ENCODE measurements around the gene FAM83B.
"Not testable (repeated sequence)": the region's sequence is repeated elsewhere in the genome, so short reads cannot be mapped to it uniquely, and the experiment has no call there.

The FAM83B gene

GRCh38 chr6:54971825-54972224, 125.3 kb downstream of the FAM83B start:
- DNase-seq (ENCODE audit: low spot score), result no peak
- no peak for FAIRE-seq

- not testable (repeated sequence) for FAIRE-seq; DNase-seq (ENCODE audit: low spot score)
These were observed 132.6 kb downstream of the FAM83B start for GRCh38 chr6:54979161-54979560.

DNA sequence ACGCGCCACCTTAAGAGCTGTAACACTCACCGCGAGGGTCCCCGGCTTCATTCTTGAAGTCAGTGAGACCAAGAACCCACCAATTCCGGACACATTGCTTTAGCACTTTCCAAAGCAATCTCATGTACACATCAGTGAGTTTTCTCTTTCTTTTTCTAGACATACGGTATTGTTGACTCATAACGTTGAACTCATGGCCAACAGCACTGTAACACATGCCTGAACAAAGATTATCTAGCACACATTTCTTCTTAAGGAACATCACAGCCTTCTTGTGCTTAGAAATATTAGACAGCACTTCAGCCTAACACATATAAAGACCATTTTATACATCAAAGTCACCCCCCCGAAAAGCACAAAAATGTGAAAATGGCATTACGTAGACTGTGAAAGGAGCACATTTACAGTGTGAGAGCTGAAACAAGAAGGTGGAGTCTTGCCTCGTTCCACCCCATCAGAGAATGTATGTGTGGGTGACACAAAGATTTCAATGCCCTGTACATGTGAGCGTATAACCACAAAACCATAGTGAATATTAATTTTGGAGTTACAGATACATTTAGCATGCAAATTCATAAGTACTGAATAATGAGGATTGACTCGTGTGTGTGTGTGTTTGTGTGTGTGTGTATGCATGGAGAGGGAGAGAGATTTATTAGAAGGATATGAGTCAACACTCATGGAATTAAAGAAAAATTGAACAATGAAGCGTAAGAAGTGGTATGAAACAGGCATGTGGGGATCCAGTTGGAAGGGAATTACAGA, 134.1 kb downstream of the FAM83B start:
- no peak for DNase-seq (ENCODE audit: low spot score)

DNA sequence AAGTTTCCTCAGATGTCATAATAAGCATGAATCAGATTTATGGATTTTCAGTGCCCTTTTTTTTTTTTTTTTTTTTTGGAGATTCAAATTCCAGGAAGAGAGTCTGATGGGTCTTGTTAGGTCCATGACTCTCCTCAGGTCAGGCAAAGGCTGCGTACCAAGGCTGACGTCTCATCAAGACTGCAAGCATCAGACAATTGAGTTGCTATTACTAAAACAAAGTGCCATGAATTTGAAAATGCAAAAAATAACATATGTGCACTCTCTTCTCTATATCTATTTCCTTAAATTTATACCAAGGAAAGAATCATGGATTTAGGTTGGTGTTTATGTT, 134.7 kb downstream of the FAM83B start:
- no peak for FAIRE-seq
- DNase-seq (ENCODE audit: low spot score), result no peak

More for the DNA sequence above, 134.1 kb downstream of the FAM83B start:
- no peak for FAIRE-seq

DNA sequence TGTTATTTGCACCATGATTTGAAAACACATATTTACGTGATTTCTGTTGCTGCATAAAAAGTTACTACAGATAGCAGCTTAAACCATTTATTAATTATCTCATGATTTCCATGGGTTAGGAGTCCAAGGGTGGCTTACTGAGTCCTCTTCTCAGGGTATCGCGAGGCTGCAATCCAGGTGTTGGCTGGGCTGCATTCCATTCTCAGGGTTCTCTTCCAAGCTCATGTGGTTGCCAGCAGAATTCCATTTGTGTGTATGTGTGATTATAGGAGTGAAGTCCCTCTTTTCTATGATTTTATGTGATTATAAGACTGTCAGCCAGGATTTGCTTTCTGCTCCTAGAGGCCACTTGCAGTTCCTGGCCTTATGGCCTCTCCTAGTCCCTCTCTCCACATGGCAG, 135.1 kb downstream of the FAM83B start:
- FAIRE-seq (no peak), DNase-seq (ENCODE audit: low spot score) (no peak)

DNA sequence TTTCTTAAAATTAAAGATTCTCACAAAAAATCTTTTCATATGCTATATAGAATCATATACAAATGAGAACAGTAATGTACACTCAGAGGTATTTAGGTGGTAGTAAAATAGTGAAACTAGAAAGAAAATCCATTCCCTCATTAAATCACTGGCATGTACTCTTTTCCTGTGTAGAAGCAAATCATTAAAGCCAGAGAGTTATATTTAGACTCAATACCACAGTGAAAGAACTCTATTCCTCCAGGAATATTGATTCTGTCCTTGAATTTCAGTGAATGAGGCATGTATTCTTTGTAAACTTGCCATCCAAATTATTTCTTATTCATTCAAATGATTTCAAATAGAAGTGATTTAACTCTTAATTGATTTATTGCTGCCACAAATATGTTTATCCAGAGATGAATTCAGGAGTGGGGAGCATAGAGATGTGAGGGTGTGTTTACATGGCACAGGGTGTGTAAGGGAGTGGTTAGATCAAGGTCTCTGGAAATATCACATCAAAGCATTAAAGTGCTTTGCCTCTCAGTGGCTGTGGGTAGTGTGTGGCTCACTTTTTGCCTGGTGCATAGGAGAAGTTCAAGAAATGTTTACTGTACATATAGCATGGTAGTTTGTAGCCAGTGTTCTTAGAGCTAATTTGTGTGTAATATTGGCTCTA, 141.2 kb downstream of the FAM83B start:
- FAIRE-seq (no peak), DNase-seq (ENCODE audit: low spot score) (no peak)

- peak; percentile 2 for FAIRE-seq
- no peak for DNase-seq (ENCODE audit: low spot score)
These were observed 142.0 kb downstream of the FAM83B start for GRCh38 chr6:54988576-54988975.

GRCh38 chr6:54990001-54990400, 143.4 kb downstream of the FAM83B start:
- FAIRE-seq (no peak), DNase-seq (ENCODE audit: low spot score) (no peak)

All from RCC 7860 (cell line).